ENCODE measurements around the gene INSC. TPM values are rescaled to one million over a fixed set of nuclear protein-coding genes. Genes with fewer than 3 reads are reported as not detected.
A peak's percentile ranks its signal among the peaks of the same experiment; 100 is the strongest.

The INSC gene
- total and polyA plus RNA-seq, 7 donors, result 1.4 to 5.4 (median 2.9) TPM

GRCh38 chr11:15101072-15101709 is 13.5 kb upstream of the INSC start:
- Histone ChIP-seq H3K9me3 (peaks cover 0 to 2% (median 0%) of the 10 kb centered on the region in 4 donors), H3K4me3 (no peak overlapping the region), H3K36me3 (no peaks in the 10 kb centered on the region), H3K27ac (no peak overlapping the region), H3K4me1 (no peaks in the 10 kb centered on the region), H3K27me3 (no peaks in the 10 kb centered on the region)
- DNase-seq, result peak; percentile 81
- WGBS, 2 donors, result 25 to 27% methylated on average over 8 of the region's 8 CpGs
- TF ChIP-seq EP300 (IDR thresholded peaks at IDR 0.05), result no peak
- no peak for TF ChIP-seq POLR2AphosphoS5 (IDR thresholded peaks at IDR 0.05)
- TF ChIP-seq POLR2A (IDR thresholded peaks at IDR 0.05), result no peak
- peak; percentile 47 to 95 (median 72) for TF ChIP-seq CTCF (IDR thresholded peaks at IDR 0.05)
- intact Hi-C loops (cut with DNase I), result loop anchor here (1.0 to 5.0 kb wide), 2 partner anchors 107 to 1511 kb away; no protein-coding TSS in a partner anchor

- WGBS, 2 donors, result 97 to 98% methylated on average over 2 of the region's 2 CpGs
- Histone ChIP-seq H3K36me3 (no peaks in the 10 kb centered on the region), H3K9me3 (peaks cover 0 to 2% (median 0%) of the 10 kb centered on the region in 4 donors), H3K27me3 (no peaks in the 10 kb centered on the region), H3K4me1 (no peaks in the 10 kb centered on the region), H3K27ac (no peak overlapping the region), H3K4me3 (no peak overlapping the region)
- intact Hi-C loops (cut with DNase I), result loop anchor here (5.0 kb wide), 1 partner anchor 1508 kb away; no protein-coding TSS in a partner anchor
- TF ChIP-seq EP300 (IDR thresholded peaks at IDR 0.05) (no peak), POLR2A (IDR thresholded peaks at IDR 0.05) (no peak), POLR2AphosphoS5 (IDR thresholded peaks at IDR 0.05) (no peak), CTCF (IDR thresholded peaks at IDR 0.05) (no peak)
- no peak for DNase-seq
Observed at GRCh38 chr11:15104166-15104565, 10.6 kb upstream of the INSC start.

GRCh38 chr11:15106201-15106965 is 8.3 kb upstream of the INSC start:
- 73 to 86% methylated on average over 8 of the region's 8 CpGs for WGBS, 2 donors
- no peak for TF ChIP-seq POLR2A (IDR thresholded peaks at IDR 0.05)
- TF ChIP-seq CTCF (IDR thresholded peaks at IDR 0.05), result no peak
- TF ChIP-seq EP300 (IDR thresholded peaks at IDR 0.05), result no peak
- no peak for TF ChIP-seq POLR2AphosphoS5 (IDR thresholded peaks at IDR 0.05)
- DNase-seq, result no peak
- H3K9me3 ChIP-seq, result peaks cover 0 to 2% (median 0%) of the 10 kb centered on the region in 4 donors
- H3K36me3 ChIP-seq, result no peaks in the 10 kb centered on the region
- H3K4me1 ChIP-seq, result no peaks in the 10 kb centered on the region
- no peak overlapping the region for H3K27ac ChIP-seq
- no peak overlapping the region for H3K4me3 ChIP-seq
- H3K27me3 ChIP-seq, result no peaks in the 10 kb centered on the region
- intact Hi-C loops (cut with DNase I), result no loop called here

- H3K27ac ChIP-seq, result no peak overlapping the region
- no peaks in the 10 kb centered on the region for H3K27me3 ChIP-seq
- intact Hi-C loops (cut with DNase I), result no loop called here
- DNase-seq, result no peak
- TF ChIP-seq POLR2AphosphoS5 (IDR thresholded peaks at IDR 0.05) (no peak), POLR2A (IDR thresholded peaks at IDR 0.05) (no peak), CTCF (IDR thresholded peaks at IDR 0.05) (no peak), EP300 (IDR thresholded peaks at IDR 0.05) (no peak)
- H3K9me3 ChIP-seq, result peaks cover 0 to 1% (median 0%) of the 10 kb centered on the region in 4 donors
- H3K4me1 ChIP-seq, result no peaks in the 10 kb centered on the region
- WGBS, 2 donors, result 63 to 74% methylated on average over 4 of the region's 4 CpGs
- no peak overlapping the region for H3K4me3 ChIP-seq
- H3K36me3 ChIP-seq, result no peaks in the 10 kb centered on the region
Observed at GRCh38 chr11:15107730-15108515, 6.8 kb upstream of the INSC start.

Measured in sigmoid colon (tissue), 7 donors.